OCI-M2 (cell line): ENCODE results near the gene HEXD.
"Not testable (repeated sequence)": the region's sequence is repeated elsewhere in the genome, so short reads cannot be mapped to it uniquely, and the experiment has no call there.

Experiments
- DNase-seq: peaks from one replicate; lab custom pipeline; 2025; ENCODE audit not compliant: unreplicated experiment; lab: John Stamatoyannopoulos, UW

HEXD gene

GRCh38 chr17:82418001-82418986 is at the start of gene HEXD, which contains the start of gene OGFOD3:
Gene HEXD, plus strand, starts transcription at chr17:82418347. Its CDS starts 1,453 bp downstream, at chr17:82419800.
Gene OGFOD3, minus strand, starts transcription at chr17:82418586. Its CDS starts 101 bp downstream, at chr17:82418485.
- DNase-seq, result no peak

- no peak for DNase-seq
Measured at GRCh38 chr17:82369211-82369610, 48.9 kb upstream of the HEXD start.

- no peak for DNase-seq
Measured at GRCh38 chr17:82370471-82371332, 47.4 kb upstream of the HEXD start.

DNA sequence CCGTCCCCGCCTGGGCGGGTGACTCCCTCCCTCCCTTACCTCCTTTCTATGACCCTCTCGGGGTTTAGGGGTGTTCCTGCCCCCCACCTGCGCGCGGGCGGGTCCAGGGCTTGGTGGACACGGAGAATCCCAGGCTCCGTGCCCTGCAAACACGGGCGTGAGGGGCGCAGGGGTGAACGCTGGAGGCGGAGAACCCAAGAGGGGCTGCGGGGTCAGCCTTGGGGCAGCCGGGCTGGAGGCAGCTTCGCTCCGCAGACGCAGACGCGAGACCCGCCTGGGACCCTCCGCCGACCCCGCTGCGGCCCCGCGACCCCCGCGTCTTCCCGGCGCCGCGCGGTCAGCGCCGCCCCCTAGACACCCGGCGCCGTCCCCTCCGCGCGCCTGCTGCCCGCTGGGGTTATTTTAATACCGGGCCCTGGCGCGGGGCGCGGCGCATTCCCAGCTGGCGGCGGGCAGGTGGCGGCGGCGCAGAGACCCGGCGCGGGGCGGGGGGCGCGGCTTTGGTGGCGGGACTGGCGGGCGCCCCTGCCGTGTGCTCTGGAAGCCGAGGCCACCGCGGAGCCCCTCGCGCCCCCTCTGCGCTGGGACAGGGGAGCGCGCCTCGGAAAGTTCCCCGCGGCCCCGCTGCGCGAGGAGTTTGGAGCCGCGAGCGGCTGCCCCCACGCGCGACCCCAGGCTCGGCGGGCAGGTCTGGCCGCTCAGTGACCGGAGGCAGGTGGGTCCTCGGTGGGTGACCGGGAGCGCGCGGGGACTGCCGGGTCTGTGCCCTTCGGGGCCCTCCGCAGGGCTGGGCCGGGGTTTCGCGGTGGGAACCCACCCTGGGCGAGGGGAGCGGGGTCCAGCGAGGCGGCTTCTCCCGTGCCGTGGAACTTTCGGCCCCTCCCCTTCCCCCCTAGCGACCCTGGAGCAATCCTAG is 46.6 kb upstream of the HEXD start, which contains the start of gene UTS2R:
Gene UTS2R, plus strand, starts transcription at position 433 of the 916 bp plus-strand sequence. CDS start 2,560 bp downstream, outside the sequence.
- DNase-seq, result no peak

GRCh38 chr17:82372249-82373071 is 45.7 kb upstream of the HEXD start:
- DNase-seq, result no peak

DNA sequence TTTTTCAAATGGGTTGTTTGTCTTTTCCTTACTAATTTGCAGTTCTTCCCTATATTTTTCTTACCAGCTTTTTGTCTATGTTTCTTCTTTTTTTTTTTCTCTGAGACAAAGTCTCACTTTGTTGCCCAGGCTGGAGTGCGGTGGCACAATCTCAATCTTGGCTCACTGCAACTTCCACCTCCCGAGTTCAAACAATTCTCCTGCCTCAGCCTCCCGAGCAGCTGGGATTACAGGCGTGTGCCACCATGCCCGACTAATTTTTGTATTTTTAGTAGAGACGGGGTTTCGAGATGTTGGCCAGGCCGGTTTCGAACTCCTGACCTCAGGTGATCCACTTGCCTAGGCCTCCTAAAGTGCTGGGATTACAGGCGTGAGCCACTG is 45.1 kb upstream of the HEXD start:
- DNase-seq, result not testable (repeated sequence)

DNA sequence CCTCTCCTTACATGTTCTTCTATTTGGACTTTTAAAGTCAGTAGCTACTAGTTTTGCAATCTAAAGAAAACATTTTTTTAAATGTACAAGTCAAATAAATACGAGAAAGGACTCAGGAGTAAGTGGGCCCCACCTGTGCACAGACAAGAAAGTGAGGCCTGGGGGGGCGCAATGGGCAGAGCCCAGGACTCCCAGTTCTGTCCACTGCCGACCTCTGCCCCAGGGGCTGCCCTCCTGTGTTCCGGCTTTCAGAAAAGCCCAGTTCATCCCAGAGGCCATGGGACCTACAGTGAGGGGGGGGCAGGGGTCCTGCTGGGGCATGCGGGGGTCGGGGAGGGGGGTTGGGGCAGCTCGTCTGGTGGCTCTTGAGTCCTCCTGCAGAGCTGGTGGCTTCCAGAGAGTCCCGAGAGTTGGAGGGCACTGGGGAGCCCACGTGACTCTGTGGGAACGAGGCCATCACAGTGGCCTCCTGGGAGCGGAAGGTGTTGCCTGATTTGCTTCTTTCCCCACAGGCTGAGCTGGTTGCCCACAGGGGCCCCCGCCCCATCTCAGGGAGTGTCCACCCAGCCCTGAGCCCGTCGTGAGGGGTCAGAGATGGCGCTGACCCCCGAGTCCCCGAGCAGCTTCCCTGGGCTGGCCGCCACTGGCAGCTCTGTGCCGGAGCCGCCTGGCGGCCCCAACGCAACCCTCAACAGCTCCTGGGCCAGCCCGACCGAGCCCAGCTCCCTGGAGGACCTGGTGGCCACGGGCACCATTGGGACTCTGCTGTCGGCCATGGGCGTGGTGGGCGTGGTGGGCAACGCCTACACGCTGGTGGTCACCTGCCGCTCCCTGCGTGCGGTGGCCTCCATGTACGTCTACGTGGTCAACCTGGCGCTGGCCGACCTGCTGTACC is 44.2 kb upstream of the HEXD start:
- DNase-seq, result no peak

DNA sequence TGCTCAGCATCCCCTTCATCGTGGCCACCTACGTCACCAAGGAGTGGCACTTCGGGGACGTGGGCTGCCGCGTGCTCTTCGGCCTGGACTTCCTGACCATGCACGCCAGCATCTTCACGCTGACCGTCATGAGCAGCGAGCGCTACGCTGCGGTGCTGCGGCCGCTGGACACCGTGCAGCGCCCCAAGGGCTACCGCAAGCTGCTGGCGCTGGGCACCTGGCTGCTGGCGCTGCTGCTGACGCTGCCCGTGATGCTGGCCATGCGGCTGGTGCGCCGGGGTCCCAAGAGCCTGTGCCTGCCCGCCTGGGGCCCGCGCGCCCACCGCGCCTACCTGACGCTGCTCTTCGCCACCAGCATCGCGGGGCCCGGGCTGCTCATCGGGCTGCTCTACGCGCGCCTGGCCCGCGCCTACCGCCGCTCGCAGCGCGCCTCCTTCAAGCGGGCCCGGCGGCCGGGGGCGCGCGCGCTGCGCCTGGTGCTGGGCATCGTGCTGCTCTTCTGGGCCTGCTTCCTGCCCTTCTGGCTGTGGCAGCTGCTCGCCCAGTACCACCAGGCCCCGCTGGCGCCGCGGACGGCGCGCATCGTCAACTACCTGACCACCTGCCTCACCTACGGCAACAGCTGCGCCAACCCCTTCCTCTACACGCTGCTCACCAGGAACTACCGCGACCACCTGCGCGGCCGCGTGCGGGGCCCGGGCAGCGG is 43.4 kb upstream of the HEXD start:
- DNase-seq, result no peak

DNA sequence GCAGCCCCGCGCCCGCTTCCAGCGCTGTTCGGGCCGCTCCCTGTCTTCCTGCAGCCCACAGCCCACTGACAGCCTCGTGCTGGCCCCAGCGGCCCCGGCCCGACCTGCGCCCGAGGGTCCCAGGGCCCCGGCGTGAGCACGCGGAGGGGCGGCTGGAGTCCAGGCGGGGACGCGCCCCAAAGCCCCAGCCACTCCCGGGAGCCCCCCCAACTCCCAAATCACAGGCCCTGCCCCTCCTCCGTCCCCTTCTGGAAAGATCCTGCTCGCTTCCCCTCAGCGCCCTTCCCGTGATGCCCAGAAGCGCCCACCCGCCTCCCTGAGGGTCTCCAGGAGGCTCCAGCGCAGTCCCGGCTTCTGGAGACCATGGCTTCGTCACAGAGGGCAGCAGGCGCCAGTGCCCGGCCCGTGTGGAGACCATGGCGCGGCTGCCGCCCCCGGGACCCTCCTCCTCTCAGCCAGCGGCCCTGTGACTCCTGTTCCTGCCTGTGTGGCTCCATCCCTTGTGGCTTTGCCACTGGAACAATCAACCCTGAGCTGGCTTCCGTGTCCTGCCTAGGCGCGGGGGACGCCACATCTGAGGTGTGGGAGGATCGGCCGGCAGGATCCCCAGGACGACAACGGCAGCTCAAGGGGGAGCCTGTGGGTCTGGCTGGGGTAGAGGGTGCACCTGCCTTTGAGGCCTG is 42.6 kb upstream of the HEXD start:
- no peak for DNase-seq

GRCh38 chr17:82376042-82376730 is 42.0 kb upstream of the HEXD start:
- no peak for DNase-seq

DNA sequence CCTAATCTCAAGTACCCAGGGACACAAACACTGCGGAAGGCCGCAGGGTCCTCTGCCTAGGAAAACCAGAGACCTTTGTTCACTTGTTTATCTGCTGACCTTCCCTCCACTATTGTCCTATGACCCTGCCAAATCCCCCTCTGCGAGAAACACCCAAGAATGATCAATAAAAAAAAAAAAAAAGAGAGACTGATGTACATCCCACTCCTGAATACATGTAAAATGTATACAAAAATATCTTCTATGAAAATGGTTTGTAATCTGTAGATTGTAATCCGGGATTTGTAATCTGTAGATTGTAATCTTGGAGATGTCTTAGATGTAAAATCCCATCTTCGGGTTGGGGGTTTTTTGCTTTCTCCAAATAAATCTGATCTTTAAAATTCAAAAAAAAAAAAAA is 40.9 kb upstream of the HEXD start:
- not testable (repeated sequence) for DNase-seq

DNA sequence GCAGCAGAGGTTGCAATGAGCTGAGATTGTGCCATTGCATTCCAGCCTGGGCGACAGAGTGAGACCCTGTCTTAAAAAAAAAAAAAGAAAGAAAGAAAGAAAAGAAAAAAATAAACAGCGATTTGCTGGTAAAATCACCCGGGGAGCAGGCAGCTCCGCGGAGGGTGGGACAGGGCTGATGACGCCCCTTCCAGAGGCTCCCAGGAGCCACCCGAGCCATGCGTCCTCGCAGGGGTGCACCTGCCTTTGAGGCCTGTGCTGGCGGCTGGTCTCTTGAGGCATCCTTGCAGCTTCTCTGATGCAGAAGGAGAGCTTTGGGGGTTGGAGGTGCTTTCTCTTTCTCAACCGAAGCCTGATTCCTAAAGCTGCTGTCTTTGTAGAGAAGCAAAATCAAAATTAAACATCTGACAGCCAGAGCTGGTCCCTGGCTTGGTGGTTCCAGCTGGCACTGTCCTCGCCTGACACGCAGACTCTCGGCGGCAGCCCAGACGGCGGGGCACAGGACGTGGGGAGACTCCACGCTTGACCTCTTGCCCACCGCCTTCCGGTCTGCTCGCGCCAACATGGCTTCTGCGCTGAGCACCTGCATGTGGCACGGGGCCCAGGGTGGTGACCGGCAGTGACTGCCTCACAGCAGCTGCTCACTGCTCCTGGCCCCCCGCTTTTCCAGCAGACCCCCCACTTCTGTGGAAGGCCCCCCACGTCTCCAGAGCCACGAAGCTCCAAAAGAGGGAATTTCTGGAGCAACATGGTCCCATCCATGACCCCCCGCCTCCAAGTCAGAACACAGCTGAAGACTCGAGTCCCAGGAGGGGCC is 40.0 kb upstream of the HEXD start:
- DNase-seq, result no peak

DNA sequence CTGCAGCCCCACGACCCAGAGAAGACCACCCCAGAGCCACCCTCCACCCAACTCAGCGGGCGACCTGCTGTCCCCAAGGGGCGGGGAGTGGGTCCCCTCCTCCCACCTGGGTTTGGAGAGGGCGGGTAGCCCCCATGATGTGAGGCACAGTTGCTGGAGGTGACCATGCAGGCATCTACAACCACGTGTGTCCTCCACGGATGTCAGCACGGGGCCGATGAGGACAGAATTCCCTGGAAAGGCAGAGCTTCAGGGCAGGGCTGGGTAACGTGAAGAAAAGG is 39.5 kb upstream of the HEXD start:
- no peak for DNase-seq

DNA sequence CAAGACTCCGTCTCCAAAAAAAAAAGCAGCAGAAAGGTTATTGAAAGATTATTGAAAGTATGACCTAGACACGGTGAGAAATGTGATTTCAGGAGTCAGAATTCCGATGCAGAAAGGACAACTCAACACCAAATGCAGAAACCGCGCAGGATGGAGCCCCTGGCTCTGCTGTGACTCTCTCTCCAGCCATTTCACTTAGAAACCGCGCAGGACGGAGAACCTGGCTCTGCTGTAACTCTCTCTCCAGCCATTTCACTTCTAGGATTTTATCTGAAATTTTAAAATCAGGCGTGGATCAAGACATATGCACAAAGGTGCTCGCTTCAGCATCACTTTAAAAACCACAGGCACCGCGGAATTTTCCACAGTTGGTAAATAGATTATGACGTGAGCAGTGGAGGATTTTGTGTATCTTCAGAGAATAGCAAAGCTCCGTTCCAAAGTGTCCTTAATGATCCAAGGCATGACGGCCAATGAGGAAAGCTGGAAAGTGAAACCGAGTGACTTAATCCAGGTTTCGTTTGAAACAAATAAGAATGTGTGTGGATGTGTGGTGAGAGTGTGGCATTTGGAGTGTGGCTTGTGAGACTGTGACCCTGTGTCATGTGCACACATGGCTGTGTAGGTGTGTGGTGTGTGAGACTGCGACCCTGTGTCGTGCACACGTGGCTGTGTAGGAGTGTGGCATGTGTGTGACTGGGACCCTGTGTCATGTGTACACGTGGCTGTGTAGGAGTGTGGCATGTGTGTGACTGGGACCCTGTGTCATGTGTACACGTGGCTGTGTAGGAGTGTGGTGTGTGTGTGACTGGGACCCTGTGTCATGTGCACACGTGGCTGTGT is 37.1 kb upstream of the HEXD start:
- DNase-seq, result no peak

- DNase-seq, result not testable (repeated sequence)
Measured at GRCh38 chr17:82381703-82382009, 36.5 kb upstream of the HEXD start.
